Cardiac fibroblast (primary cell): ENCODE results near the gene SSBP3.

Experiments used
- DNase-seq, 2 donors: peaks; one replicate each; pipeline versions ENCODE4 v3.0.0 to v3.0.0-alpha.2; 2010; ENCODE audit warnings: low read depth in 2 of 2
- H3K4me3 ChIP-seq, 2 donors: replicated peaks in 1 of 2; 1 replicate in 1 of 2; 2 replicates in 1 of 2; pipeline ENCODE4 v1.5.1; 2011; ENCODE audit warnings: low read depth in 2 of 2, low read length in 2 of 2, mild to moderate bottlenecking in 2 of 2, moderate library complexity in 1 of 2
- CTCF ChIP-seq: IDR thresholded peaks from one replicate; pipeline ENCODE4 v1.5.1; 2011; ENCODE audit warnings: low read depth, mild to moderate bottlenecking, low read length, inconsistent platforms

SSBP3 gene

GRCh38 chr1:54296666-54297065 lies 109.5 kb downstream of the SSBP3 start:
- no peak for TF ChIP-seq CTCF
- no peak for DNase-seq
- no peak overlapping the region for H3K4me3 ChIP-seq

- no peak overlapping the region for H3K4me3 ChIP-seq
- DNase-seq: no peak
- TF ChIP-seq CTCF: no peak
Observed at GRCh38 chr1:54294887-54295286, 111.3 kb downstream of the SSBP3 start.

GRCh38 chr1:54292002-54292911 lies 113.9 kb downstream of the SSBP3 start:
- DNase-seq: no peak
- no peak for TF ChIP-seq CTCF
- no peak overlapping the region for H3K4me3 ChIP-seq

- no peak for DNase-seq
- H3K4me3 ChIP-seq: no peak overlapping the region
- TF ChIP-seq CTCF: no peak
Observed at GRCh38 chr1:54291276-54292001, 114.8 kb downstream of the SSBP3 start.

- no peak overlapping the region for H3K4me3 ChIP-seq
- peak in 1 of 2 donors; percentile 55 for DNase-seq
- TF ChIP-seq CTCF: no peak
Observed at GRCh38 chr1:54290506-54291184, 115.5 kb downstream of the SSBP3 start.

- DNase-seq: no peak
- TF ChIP-seq CTCF: no peak
- H3K4me3 ChIP-seq: no peak overlapping the region
Observed at GRCh38 chr1:54289712-54290233, 116.4 kb downstream of the SSBP3 start.
